A549 (cell line): ENCODE data around the gene MED28. TPM values are rescaled to one million over a fixed set of nuclear protein-coding genes. Genes with fewer than 3 reads are reported as not detected.

ENCODE experiments used
- ATAC-seq, 2 experiments: fragments of 200-7000 bp in 1 of 2; fragments of >200 bp in 1 of 2; cut with Nextera tagmentation in 1 of 2; cut with Tn5 transposase in 1 of 2; 3 replicates each; pipeline versions ENCODE4 v1.8.0 to v1.9.1; 2018 to 2020; ENCODE audit warnings: mild to moderate bottlenecking in 1 of 2, moderate library complexity in 1 of 2
- CTCF ChIA-PET: fragments of 300-600 bp; sonication (Branson Sonifier 250); formaldehyde crosslinking; extraction: SDS; loops from one replicate; lab custom pipeline; 2021; ENCODE audit warnings: antibody characterized with exemption, inconsistent platforms; lab: Yijun Ruan, JAX
- POLR2A ChIA-PET: fragments of 350-600 bp; formaldehyde crosslinking; extraction: SDS; loops from one replicate; lab custom pipeline; 2021; ENCODE audit warnings: antibody characterized with exemption, inconsistent platforms; lab: Yijun Ruan, JAX
- DNase-seq, 2 experiments: peaks; one replicate each; pipeline versions ENCODE4 v3.0.0 to v3.0.0-alpha.2; 2011 to 2016; ENCODE audit warnings: low read depth in 1 of 2, low spot score in 1 of 2
- FAIRE-seq: peaks from 2 replicates; lab custom pipeline; 2011; peaks lifted over from hg19 to GRCh38; lab: Jason Lieb, UNC
- H3K27ac ChIP-seq, 2 experiments: fragments of >200 bp; sonication (Bioruptor Twin); formaldehyde crosslinking; 3 replicates each; pipeline ENCODE4 v1.5.1; 2016 to 2017
- H3K4me1 ChIP-seq: fragments of >200 bp; sonication (Bioruptor Twin); formaldehyde crosslinking; 3 replicates; pipeline ENCODE4 v1.6.1; 2016
- H3K4me2 ChIP-seq: fragments of >200 bp; sonication (Bioruptor Twin); formaldehyde crosslinking; 3 replicates; pipeline ENCODE4 v1.6.1; 2016
- H3K4me3 ChIP-seq: fragments of >200 bp; sonication (Bioruptor Twin); formaldehyde crosslinking; 3 replicates; pipeline ENCODE4 v1.5.1; 2016
- H3K9me3 ChIP-seq: fragments of >200 bp; sonication (Bioruptor Twin); formaldehyde crosslinking; 3 replicates; pipeline ENCODE4 v1.6.1; 2016
- CBX8 ChIP-seq: fragments of 200-600 bp; sonication (generic); IDR thresholded peaks from 2 replicates; pipeline ENCODE4 v1.6.1; 2016
- CHD2 ChIP-seq: fragments of 150-350 bp; IDR thresholded peaks from 2 replicates; pipeline ENCODE4 v1.6.1; 2014; ENCODE audit warnings: low read length; ENCODE audit not compliant: partially characterized antibody
- CHD4 ChIP-seq: fragments of 200-600 bp; sonication (generic); IDR thresholded peaks from 2 replicates; pipeline ENCODE4 v1.6.1; 2016; ENCODE audit warnings: antibody characterized with exemption, mild to moderate bottlenecking, borderline replicate concordance
- CTCF ChIP-seq: fragments of >200 bp; sonication (Bioruptor Twin); formaldehyde crosslinking; IDR thresholded peaks from 3 replicates; pipeline ENCODE4 v1.5.1; 2016
- EHF ChIP-seq: fragments of 250-450 bp; sonication (Bioruptor Pico); IDR thresholded peaks from 2 replicates; pipeline ENCODE4 v1.5.0; 2020; ENCODE audit warnings: mild to moderate bottlenecking
- EHMT2 ChIP-seq: fragments of 200-600 bp; sonication (generic); IDR thresholded peaks from 2 replicates; pipeline ENCODE4 v1.6.1; 2016; ENCODE audit warnings: antibody characterized with exemption, low read depth, mild to moderate bottlenecking, moderate library complexity
- ELK1 ChIP-seq: fragments of 150-350 bp; IDR thresholded peaks from 2 replicates; pipeline ENCODE4 v1.6.1; 2014; ENCODE audit warnings: low read depth, mild to moderate bottlenecking, low read length
- EP300 ChIP-seq, 2 experiments: fragments of >200 bp; sonication (Bioruptor Twin); formaldehyde crosslinking; IDR thresholded peaks; 2 replicates in 1 of 2; 3 replicates in 1 of 2; pipeline ENCODE4 v1.6.1; 2016 to 2017
- FOSL2 ChIP-seq, 2 experiments: fragments of 450-650 bp in 1 of 2; fragments of >200 bp in 1 of 2; sonication (Bioruptor Twin) in 1 of 2; formaldehyde crosslinking; IDR thresholded peaks; 2 replicates each; pipeline versions ENCODE4 v1.5.0 to v1.6.1; 2016 to 2020; ENCODE audit warnings: mild to moderate bottlenecking in 1 of 2, moderate library complexity in 1 of 2
- FOXS1 ChIP-seq: fragments of 250-450 bp; sonication (Bioruptor Pico); IDR thresholded peaks from 2 replicates; pipeline ENCODE4 v1.5.0; 2020; ENCODE audit warnings: mild to moderate bottlenecking, moderate library complexity
- HDAC2 ChIP-seq: fragments of 200-600 bp; sonication (generic); IDR thresholded peaks from 2 replicates; pipeline ENCODE4 v1.6.1; 2016
- HEYL ChIP-seq: fragments of 250-450 bp; sonication (Bioruptor Pico); IDR thresholded peaks from 2 replicates; pipeline ENCODE4 v1.8.0; 2021; ENCODE audit warnings: mild to moderate bottlenecking, moderate library complexity
- HOXA7 ChIP-seq: fragments of 250-450 bp; sonication (Bioruptor Pico); IDR thresholded peaks from 2 replicates; pipeline ENCODE4 v1.5.0; 2020; ENCODE audit warnings: mild to moderate bottlenecking, moderate library complexity
- HOXB13 ChIP-seq: fragments of 250-450 bp; sonication (Bioruptor Pico); IDR thresholded peaks from 2 replicates; pipeline ENCODE4 v1.5.0; 2020; ENCODE audit warnings: low read depth, mild to moderate bottlenecking, moderate library complexity
- HOXB5 ChIP-seq: fragments of 250-450 bp; sonication (Bioruptor Pico); IDR thresholded peaks from 2 replicates; pipeline ENCODE4 v1.5.0; 2020; ENCODE audit warnings: mild to moderate bottlenecking, moderate library complexity
- JUNB ChIP-seq: fragments of >200 bp; sonication (Bioruptor Twin); formaldehyde crosslinking; IDR thresholded peaks from 2 replicates; pipeline ENCODE4 v1.6.1; 2016
- NR3C1 ChIP-seq: fragments of >200 bp; sonication (Bioruptor Twin); formaldehyde crosslinking; IDR thresholded peaks from 3 replicates; pipeline ENCODE4 v1.6.1; 2017
- PHF8 ChIP-seq: fragments of 200-600 bp; sonication (generic); IDR thresholded peaks from 2 replicates; pipeline ENCODE4 v1.6.1; 2016; ENCODE audit warnings: low read depth, mild to moderate bottlenecking, antibody characterized with exemption, moderate library complexity, borderline replicate concordance
- POLR2A ChIP-seq: IDR thresholded peaks from 2 replicates; pipeline ENCODE4 v1.6.1; 2012; ENCODE audit warnings: mild to moderate bottlenecking, low read length
- SMC3 ChIP-seq: fragments of >200 bp; sonication (Bioruptor Twin); formaldehyde crosslinking; IDR thresholded peaks from 3 replicates; pipeline ENCODE4 v1.6.1; 2018; ENCODE audit warnings: inconsistent platforms
- SREBF2 ChIP-seq: fragments of 450-650 bp; IDR thresholded peaks from 2 replicates; pipeline ENCODE4 v1.6.1; 2014; ENCODE audit warnings: mild to moderate bottlenecking, moderate library complexity
- TFCP2L1 ChIP-seq: fragments of 250-450 bp; sonication (Bioruptor Pico); IDR thresholded peaks from 2 replicates; pipeline ENCODE4 v1.5.0; 2021; ENCODE audit warnings: mild to moderate bottlenecking
- TP53 ChIP-seq: fragments of 250-450 bp; sonication (Bioruptor Pico); IDR thresholded peaks from 2 replicates; pipeline ENCODE4 v1.5.0; 2021; ENCODE audit warnings: mild to moderate bottlenecking, moderate library complexity
- USF2 ChIP-seq: fragments of 450-650 bp; IDR thresholded peaks from 2 replicates; pipeline ENCODE4 v1.6.1; 2014; ENCODE audit warnings: antibody characterized with exemption
- ZNF302 ChIP-seq: fragments of 250-450 bp; sonication (Bioruptor Pico); IDR thresholded peaks from 2 replicates; pipeline ENCODE4 v1.9.0; 2021; ENCODE audit warnings: inconsistent platforms, mild to moderate bottlenecking, moderate library complexity
- WGBS: methylation state at CpG from one replicate; pipeline ENCODE4 v1.1.6; 2017; ENCODE audit errors: missing lambda C conversion rate; 5-methylcytosine and 5-hydroxymethylcytosine counted together
- polyA plus RNA-seq, 4 experiments: library from polyadenylated mRNA; depleted of rRNA in 3 of 4; stranded (reverse); fragments of >200 nt; fragmentation: RNase III in 1 of 4; extraction: RNeasy Plus Mini Kit Qiagen cat#74134 plus additional on column Dnase treatment in 1 of 4; gene quantifications; 2 replicates in 3 of 4; 3 replicates in 1 of 4; pipeline ENCODE4 v1.2.3, GENCODE V29; 2011 to 2017
- TF ChIP-seq, protein P1 (sequence below): fragments of 250-450 bp; sonication (Bioruptor Pico); IDR thresholded peaks from 2 replicates; pipeline ENCODE4 v1.5.0; 2021; ENCODE audit warnings: mild to moderate bottlenecking, moderate library complexity, borderline replicate concordance
- TF ChIP-seq, protein P2 (sequence below): fragments of >200 bp; sonication (Bioruptor Twin); formaldehyde crosslinking; IDR thresholded peaks from 3 replicates; pipeline ENCODE4 v1.6.1; 2016

Gene MED28
- polyA plus RNA-seq, 2 of the 4 experiments (the other 2 are of a cell fraction), result 15.5 to 30.8 TPM

DNA sequence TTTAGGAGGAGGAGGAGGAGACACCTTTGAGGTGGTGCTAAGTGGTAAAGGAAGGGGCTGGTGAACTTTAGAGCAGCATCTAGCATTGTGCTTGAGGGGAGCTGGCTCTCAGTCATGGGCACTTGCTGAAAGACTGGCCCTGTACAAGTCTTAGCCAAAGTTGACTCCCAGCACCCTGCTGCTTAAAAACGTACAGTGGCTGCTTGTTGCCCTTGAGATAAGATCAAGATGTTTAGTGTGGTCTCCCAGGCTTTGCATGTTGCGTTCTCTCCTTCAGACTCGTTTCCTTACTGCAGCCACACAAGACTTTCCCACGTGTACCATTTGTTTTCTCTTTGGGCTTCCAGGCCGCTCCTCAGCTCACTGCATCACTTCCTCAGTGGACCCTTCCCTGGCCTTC is 1.8 kb downstream of the MED28 start:
- POLR2A ChIA-PET, result no interaction called here
- CTCF ChIA-PET, result interaction anchor here (0.7 kb wide), 1 partner anchor 67 kb away, joined by 3 read pairs; no protein-coding TSS in a partner anchor

DNA sequence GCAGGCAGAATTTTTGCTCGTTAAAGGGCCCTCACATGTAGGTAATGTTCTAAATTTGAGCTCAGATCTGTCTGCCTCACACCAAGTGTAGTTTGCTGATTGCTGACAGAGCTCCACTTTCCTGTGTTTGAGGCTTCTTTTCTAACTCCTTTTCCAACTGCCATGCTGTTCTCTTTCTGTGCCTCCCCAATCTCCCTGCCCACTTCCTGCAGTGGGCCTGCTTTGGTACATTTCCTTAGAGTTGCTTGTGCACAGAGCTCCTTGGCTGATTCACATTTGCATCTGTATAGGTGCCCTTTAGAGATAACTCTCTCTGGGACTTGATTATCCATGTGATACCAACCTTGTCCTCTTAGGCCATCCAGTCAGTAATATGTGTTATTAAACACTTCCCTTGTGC is 4.5 kb downstream of the MED28 start:
- Histone ChIP-seq H3K27ac (no peak overlapping the region), H3K4me3 (no peak overlapping the region), H3K4me1 (peaks cover 11% of the 10 kb centered on the region; the same call in 2 of the 3 replicates), H3K4me2 (no peak overlapping the region), H3K9me3 (no peaks in the 10 kb centered on the region)
- CTCF ChIA-PET, result interaction anchor here (1.2 kb wide), 1 partner anchor 19 kb away, joined by 5 read pairs; no protein-coding TSS in a partner anchor
- TF ChIP-seq HEYL (CRISPR knock-in tag) (no peak), PHF8 (no peak), ELK1 (no peak), CTCF (no peak), EHF (CRISPR knock-in tag) (no peak), CHD2 (no peak), HOXA7 (no peak), FOSL2 (IDR thresholded peaks at IDR 0.05) (no peak), FOSL2 (CRISPR knock-in tag; IDR thresholded peaks at IDR 0.05) (no peak), CBX8 (no peak), SMC3 (no peak), EHMT2 (no peak), EP300 (IDR thresholded peaks at IDR 0.05) (no peak), TFCP2L1 (CRISPR knock-in tag) (no peak)
- TF ChIP-seq, protein P1, sequence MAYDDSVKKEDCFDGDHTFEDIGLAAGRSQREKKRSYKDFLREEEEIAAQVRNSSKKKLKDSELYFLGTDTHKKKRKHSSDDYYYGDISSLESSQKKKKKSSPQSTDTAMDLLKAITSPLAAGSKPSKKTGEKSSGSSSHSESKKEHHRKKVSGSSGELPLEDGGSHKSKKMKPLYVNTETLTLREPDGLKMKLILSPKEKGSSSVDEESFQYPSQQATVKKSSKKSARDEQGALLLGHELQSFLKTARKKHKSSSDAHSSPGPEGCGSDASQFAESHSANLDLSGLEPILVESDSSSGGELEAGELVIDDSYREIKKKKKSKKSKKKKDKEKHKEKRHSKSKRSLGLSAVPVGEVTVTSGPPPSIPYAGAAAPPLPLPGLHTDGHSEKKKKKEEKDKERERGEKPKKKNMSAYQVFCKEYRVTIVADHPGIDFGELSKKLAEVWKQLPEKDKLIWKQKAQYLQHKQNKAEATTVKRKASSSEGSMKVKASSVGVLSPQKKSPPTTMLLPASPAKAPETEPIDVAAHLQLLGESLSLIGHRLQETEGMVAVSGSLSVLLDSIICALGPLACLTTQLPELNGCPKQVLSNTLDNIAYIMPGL, result no peak
- WGBS, result 100% methylated on average over 1 of the region's 1 CpG
- no peak for DNase-seq
- POLR2A ChIA-PET, result interaction anchor here (0.5 kb wide), 1 partner anchor 15 kb away, joined by 4 read pairs; no protein-coding TSS in a partner anchor
- no peak for FAIRE-seq
- ATAC-seq, result no peak

More for the DNA sequence above, 1.8 kb downstream of the MED28 start:
- DNase-seq (no peak), FAIRE-seq (no peak), ATAC-seq (no peak)
- H3K27ac ChIP-seq, result no peak overlapping the region
- no peaks in the 10 kb centered on the region for H3K9me3 ChIP-seq
- peak overlapping the region; percentile 89; the same call in 2 of the 3 replicates for H3K4me2 ChIP-seq
- peaks cover 11% of the 10 kb centered on the region; the same call in 2 of the 3 replicates for H3K4me1 ChIP-seq
- H3K4me3 ChIP-seq, result no peak overlapping the region
- 86% methylated on average over 5 of the region's 5 CpGs for WGBS
- TF ChIP-seq HDAC2, result no peak
- TF ChIP-seq, protein P2, sequence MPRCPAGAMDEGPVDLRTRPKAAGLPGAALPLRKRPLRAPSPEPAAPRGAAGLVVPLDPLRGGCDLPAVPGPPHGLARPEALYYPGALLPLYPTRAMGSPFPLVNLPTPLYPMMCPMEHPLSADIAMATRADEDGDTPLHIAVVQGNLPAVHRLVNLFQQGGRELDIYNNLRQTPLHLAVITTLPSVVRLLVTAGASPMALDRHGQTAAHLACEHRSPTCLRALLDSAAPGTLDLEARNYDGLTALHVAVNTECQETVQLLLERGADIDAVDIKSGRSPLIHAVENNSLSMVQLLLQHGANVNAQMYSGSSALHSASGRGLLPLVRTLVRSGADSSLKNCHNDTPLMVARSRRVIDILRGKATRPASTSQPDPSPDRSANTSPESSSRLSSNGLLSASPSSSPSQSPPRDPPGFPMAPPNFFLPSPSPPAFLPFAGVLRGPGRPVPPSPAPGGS, result no peak
- no peak for TF ChIP-seq JUNB
- TF ChIP-seq SREBF2, result no peak
- no peak for TF ChIP-seq FOXS1 (CRISPR knock-in tag)
- no peak for TF ChIP-seq ZNF302
- no peak for TF ChIP-seq POLR2A
- TF ChIP-seq CHD4, result no peak
- no peak for TF ChIP-seq HOXB5
- TF ChIP-seq HOXB13 (CRISPR knock-in tag), result no peak
- TF ChIP-seq USF2, result no peak
- no peak for TF ChIP-seq TP53 (CRISPR knock-in tag)
- TF ChIP-seq TFCP2L1 (CRISPR knock-in tag), result no peak
- TF ChIP-seq CTCF, result no peak
- no peak for TF ChIP-seq NR3C1
